Lung (tissue), 12 donors: ENCODE data around the gene C4orf50. TPM values are rescaled to one million over a fixed set of nuclear protein-coding genes. Genes with fewer than 3 reads are reported as not detected.

Experiments
- ATAC-seq: fragments of 200-7000 bp; cut with Tn5 transposase; one replicate; pipeline ENCODE4 v1.9.1; 2020; ENCODE audit warnings: moderate number of reproducible peaks; ENCODE audit not compliant: insufficient read depth, low FRiP score
- DNase-seq, 3 donors: peaks; one replicate each; pipeline ENCODE4 v3.0.0-alpha.2; 2013 to 2017
- H3K27ac ChIP-seq, 2 donors: one replicate each; pipeline ENCODE4 v1.5.1; 2013; ENCODE audit warnings: mild to moderate bottlenecking in 2 of 2, moderate library complexity in 2 of 2, control low read depth in 1 of 2, inconsistent platforms in 1 of 2, low read depth in 1 of 2, low read length in 1 of 2
- H3K27me3 ChIP-seq, 3 donors: one replicate each; pipeline ENCODE4 v1.5.1; 2013; ENCODE audit warnings: low read length in 2 of 3; ENCODE audit not compliant: control insufficient read depth in 3 of 3, insufficient read depth in 3 of 3
- H3K36me3 ChIP-seq, 4 donors: one replicate each; pipeline ENCODE4 v1.5.1; 2013; ENCODE audit warnings: low read length in 4 of 4, mild to moderate bottlenecking in 1 of 4, moderate library complexity in 1 of 4; ENCODE audit not compliant: control insufficient read depth in 4 of 4, insufficient read depth in 4 of 4
- H3K4me1 ChIP-seq, 5 donors: one replicate each; pipeline ENCODE4 v1.5.1; 2013; ENCODE audit warnings: low read length in 5 of 5, mild to moderate bottlenecking in 2 of 5, moderate library complexity in 1 of 5; ENCODE audit not compliant: control insufficient read depth in 5 of 5, insufficient read depth in 5 of 5
- H3K4me3 ChIP-seq: one replicate; pipeline ENCODE4 v1.5.1; 2013; ENCODE audit warnings: mild to moderate bottlenecking, control low read depth, moderate library complexity
- H3K9ac ChIP-seq, 2 donors: one replicate each; pipeline ENCODE4 v1.5.1; 2013; ENCODE audit warnings: low read length in 2 of 2, control low read depth in 1 of 2; ENCODE audit not compliant: insufficient read depth in 1 of 2
- H3K9me3 ChIP-seq, 4 donors: one replicate each; pipeline ENCODE4 v1.5.1; 2013; ENCODE audit warnings: low read length in 3 of 4, mild to moderate bottlenecking in 1 of 4, moderate library complexity in 1 of 4; ENCODE audit not compliant: control insufficient read depth in 4 of 4, insufficient read depth in 3 of 4
- WGBS, 2 donors: extraction: QIAGEN DNeasy Blood & Tissue Kit; methylation state at CpG; one replicate each; pipeline ENCODE4 v1.1.7; 2013; 5-methylcytosine and 5-hydroxymethylcytosine counted together
- polyA plus RNA-seq, 2 donors: library from polyadenylated mRNA; stranded (reverse); fragments of 200-250 nt; gene quantifications; one replicate each; pipeline ENCODE4 v1.2.1, GENCODE V29; 2013
- total RNA-seq, 2 donors: library from RNA; depleted of rRNA in 1 of 2; stranded (reverse); fragments of >200 nt in 1 of 2; gene quantifications; one replicate each; pipeline ENCODE4 v1.2.1, GENCODE V29; 2014 to 2021
- TF ChIP-seq, protein P1 (sequence below): IDR thresholded peaks from 2 replicates; pipeline ENCODE4 v1.5.1; 2012; ENCODE audit warnings: mild to moderate bottlenecking; ENCODE audit errors: control extremely low read depth, extremely low read depth
- donor health status: control.
- donor health status: control.
- donor health status: Bipolar disorder and iron deficiency.
- donor health status: healthy.
- donor health status: DM: yes; HTN: yes; CAD: no.

Gene C4orf50
- total and polyA plus RNA-seq, 4 donors = 0.02 to 0.04 (median 0.03) TPM

DNA sequence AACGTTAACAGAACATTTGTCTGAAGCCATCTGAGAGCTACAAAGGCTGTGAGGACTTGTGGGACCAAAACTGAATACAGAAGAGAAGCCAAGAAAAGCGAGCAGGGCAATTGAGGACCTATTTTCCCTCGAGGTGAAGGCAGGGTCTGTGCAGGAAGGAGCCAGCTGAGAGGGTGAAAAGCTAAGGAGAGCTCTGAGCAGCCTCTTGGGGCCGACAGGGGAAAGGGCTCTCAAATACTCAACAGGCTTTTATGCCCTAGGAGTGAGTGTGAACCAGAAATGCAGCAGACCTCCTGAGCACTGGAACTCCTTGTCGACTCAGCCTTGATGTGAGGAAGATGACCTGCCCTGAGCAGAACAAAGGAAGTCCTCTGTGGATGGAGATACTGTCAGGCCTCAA is 54.2 kb downstream of the C4orf50 start:
- DNase-seq = no peak
- Histone ChIP-seq H3K27ac (no peak overlapping the region), H3K4me1 (no peaks in the 10 kb centered on the region), H3K27me3 (peaks cover 0 to 12% (median 0%) of the 10 kb centered on the region in 3 donors), H3K9ac (no peak overlapping the region), H3K9me3 (no peaks in the 10 kb centered on the region), H3K36me3 (no peaks in the 10 kb centered on the region), H3K4me3 (no peak overlapping the region)
- TF ChIP-seq, protein P1, sequence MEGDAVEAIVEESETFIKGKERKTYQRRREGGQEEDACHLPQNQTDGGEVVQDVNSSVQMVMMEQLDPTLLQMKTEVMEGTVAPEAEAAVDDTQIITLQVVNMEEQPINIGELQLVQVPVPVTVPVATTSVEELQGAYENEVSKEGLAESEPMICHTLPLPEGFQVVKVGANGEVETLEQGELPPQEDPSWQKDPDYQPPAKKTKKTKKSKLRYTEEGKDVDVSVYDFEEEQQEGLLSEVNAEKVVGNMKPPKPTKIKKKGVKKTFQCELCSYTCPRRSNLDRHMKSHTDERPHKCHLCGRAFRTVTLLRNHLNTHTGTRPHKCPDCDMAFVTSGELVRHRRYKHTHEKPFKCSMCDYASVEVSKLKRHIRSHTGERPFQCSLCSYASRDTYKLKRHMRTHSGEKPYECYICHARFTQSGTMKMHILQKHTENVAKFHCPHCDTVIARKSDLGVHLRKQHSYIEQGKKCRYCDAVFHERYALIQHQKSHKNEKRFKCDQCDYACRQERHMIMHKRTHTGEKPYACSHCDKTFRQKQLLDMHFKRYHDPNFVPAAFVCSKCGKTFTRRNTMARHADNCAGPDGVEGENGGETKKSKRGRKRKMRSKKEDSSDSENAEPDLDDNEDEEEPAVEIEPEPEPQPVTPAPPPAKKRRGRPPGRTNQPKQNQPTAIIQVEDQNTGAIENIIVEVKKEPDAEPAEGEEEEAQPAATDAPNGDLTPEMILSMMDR = no peak
- ATAC-seq = no peak
- 39 to 51% methylated on average over 5 of the region's 5 CpGs for WGBS, 2 donors

DNA sequence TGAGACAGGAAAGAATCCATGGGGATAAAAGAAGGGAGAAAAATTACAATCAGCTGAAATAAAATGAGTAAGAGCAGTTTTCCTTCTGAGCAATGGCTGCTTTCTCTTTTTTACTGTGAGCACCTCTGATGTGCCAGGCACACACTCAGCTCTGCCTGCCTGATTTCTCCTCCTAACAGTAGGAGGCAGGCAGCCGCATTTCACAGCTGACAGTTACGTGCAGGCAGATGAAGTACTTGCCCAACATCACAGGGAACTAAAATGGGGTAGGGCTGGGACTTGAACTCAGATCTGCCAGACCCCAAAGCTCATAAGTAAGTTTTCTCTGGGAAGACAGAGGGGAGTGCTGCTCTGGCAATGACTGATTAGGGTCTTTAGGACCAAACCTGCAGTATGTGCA is 54.6 kb downstream of the C4orf50 start:
- Histone ChIP-seq H3K9me3 (no peaks in the 10 kb centered on the region), H3K9ac (no peak overlapping the region), H3K4me1 (no peaks in the 10 kb centered on the region), H3K27me3 (peaks cover 0 to 12% (median 0%) of the 10 kb centered on the region in 3 donors), H3K27ac (no peak overlapping the region), H3K4me3 (no peak overlapping the region), H3K36me3 (no peaks in the 10 kb centered on the region)
- no peak for DNase-seq
- TF ChIP-seq, protein P1 = no peak
- ATAC-seq = no peak
- WGBS, 2 donors = 41 to 50% methylated on average over 2 of the region's 2 CpGs

DNA sequence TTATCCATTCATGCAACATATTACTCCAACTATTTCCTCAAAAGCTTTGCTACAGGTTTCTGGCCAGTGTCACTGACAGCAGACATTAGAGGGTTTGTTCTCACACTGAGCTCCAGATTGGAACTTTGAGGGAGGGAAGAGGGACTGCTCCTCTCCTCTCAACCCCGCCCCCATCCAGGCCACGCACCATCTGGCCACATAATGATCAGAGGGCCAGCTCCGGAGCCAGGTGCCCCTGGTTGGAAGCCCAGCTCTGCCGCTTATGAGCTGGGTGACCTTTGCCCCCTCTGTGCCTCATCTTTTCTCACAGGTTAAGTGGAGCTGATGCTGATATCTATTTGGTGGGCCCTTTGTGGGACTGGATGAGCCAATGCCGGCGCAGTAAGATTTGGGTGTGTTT is 55.8 kb downstream of the C4orf50 start:
- Histone ChIP-seq H3K27ac (no peak overlapping the region), H3K9ac (no peak overlapping the region), H3K9me3 (no peaks in the 10 kb centered on the region), H3K36me3 (no peaks in the 10 kb centered on the region), H3K4me1 (no peaks in the 10 kb centered on the region), H3K27me3 (peaks cover 0 to 14% (median 0%) of the 10 kb centered on the region in 3 donors), H3K4me3 (no peak overlapping the region)
- WGBS, 2 donors = 84 to 87% methylated on average over 6 of the region's 6 CpGs
- DNase-seq (no peak), ATAC-seq (no peak)
- TF ChIP-seq, protein P1 = no peak

DNA sequence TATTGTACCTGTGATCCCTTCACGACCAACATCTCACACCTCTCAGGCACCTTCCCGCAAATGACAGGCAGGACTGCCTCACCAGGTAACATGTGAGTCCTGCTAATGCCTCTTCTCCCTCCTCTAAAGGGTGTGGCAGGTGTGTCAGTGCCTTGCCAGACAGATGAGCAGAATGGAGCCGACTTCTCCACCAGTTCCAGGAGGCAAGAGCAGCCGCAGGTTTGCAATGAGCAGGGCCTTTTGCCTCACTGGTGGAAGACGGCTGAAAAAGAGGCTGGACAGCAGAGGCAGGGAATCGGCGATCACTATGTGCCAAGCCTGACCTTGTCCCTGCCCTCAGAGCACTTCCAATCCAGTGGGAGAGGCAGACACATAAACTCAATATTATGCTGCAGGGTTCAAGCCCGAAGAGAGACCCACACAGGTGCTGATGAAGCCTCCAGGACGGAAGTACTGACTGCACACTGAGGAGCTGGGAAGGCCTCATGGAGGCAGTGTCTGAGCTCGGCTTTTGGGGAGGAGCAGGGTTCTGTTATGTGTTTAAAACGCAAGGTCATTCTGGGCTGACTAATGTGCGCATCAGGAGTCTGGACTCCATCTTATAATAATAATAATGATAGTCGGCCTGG is 57.9 kb downstream of the C4orf50 start:
- Histone ChIP-seq H3K27me3 (peaks cover 0 to 14% (median 0%) of the 10 kb centered on the region in 3 donors), H3K4me1 (peaks cover 0 to 12% (median 6%) of the 10 kb centered on the region in 5 donors), H3K9me3 (peaks cover 0 to 4% (median 0%) of the 10 kb centered on the region in 4 donors), H3K36me3 (no peaks in the 10 kb centered on the region), H3K27ac (no peak overlapping the region), H3K4me3 (no peak overlapping the region), H3K9ac (no peak overlapping the region)
- WGBS, 2 donors = 88 to 89% methylated on average over 13 of the region's 13 CpGs
- TF ChIP-seq, protein P1 = no peak
- no peak for ATAC-seq
- no peak for DNase-seq
